ENCODE measurements around the gene MYO5B.

DNA sequence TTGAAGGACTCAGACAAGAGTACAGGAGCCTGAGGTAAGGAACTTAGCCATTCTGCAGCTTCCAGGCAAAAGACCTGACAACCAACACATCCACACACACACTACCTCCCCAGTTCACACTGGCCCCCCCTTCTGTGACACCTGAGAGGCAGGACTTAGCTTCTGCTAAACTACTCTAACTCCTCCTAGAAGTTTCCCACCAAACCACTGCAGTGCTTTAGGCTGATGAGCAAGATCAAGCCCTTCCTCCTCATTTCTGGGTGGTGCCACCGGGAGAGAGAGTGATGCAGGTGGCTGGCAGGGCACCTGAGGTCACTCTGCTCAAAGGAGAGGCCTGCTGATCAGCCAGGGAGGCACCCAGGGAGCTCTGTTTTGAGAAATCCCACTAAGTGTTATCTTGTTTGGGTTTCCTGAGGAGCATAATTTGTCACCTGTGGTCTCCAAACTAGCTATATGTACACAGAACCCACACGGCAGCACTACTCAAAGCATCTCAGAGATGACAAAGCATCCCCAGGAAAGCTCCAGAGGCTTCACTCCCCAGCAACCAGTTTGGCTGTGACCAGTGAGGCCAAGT is 188.4 kb downstream of the MYO5B start:
- TF ChIP-seq, protein P1, sequence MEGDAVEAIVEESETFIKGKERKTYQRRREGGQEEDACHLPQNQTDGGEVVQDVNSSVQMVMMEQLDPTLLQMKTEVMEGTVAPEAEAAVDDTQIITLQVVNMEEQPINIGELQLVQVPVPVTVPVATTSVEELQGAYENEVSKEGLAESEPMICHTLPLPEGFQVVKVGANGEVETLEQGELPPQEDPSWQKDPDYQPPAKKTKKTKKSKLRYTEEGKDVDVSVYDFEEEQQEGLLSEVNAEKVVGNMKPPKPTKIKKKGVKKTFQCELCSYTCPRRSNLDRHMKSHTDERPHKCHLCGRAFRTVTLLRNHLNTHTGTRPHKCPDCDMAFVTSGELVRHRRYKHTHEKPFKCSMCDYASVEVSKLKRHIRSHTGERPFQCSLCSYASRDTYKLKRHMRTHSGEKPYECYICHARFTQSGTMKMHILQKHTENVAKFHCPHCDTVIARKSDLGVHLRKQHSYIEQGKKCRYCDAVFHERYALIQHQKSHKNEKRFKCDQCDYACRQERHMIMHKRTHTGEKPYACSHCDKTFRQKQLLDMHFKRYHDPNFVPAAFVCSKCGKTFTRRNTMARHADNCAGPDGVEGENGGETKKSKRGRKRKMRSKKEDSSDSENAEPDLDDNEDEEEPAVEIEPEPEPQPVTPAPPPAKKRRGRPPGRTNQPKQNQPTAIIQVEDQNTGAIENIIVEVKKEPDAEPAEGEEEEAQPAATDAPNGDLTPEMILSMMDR (IDR thresholded peaks at IDR 0.05; ENCODE audit: low read depth, low read length, poor library complexity, severe bottlenecking) = no peak
- no peak for TF ChIP-seq EZH2phosphoT487 (IDR thresholded peaks at IDR 0.05; ENCODE audit: borderline replicate concordance, low read length)

Measured in DOHH2 (cell line).